Astrocyte (in vitro differentiated cells and primary cell): ENCODE measurements around the gene GNPDA1. TPM values are rescaled to one million over a fixed set of nuclear protein-coding genes. Genes with fewer than 3 reads are reported as not detected.
"Not testable (repeated sequence)": the region's sequence is repeated elsewhere in the genome, so short reads cannot be mapped to it uniquely, and the experiment has no call there.

ENCODE experiments used
- DNase-seq: peaks from one replicate; pipeline ENCODE4 v3.0.0-alpha.2; 2010; ENCODE audit warnings: low read depth
- FAIRE-seq: peaks from 2 replicates; lab custom pipeline; 2011; peaks lifted over from hg19 to GRCh38; lab: Jason Lieb, UNC
- H2AFZ ChIP-seq: 2 replicates; pipeline ENCODE4 v1.6.0; 2012; ENCODE audit warnings: low read depth, low read length, inconsistent platforms
- H3K27ac ChIP-seq: 2 replicates; pipeline ENCODE4 v1.5.1; 2011; ENCODE audit warnings: low read depth, low read length, inconsistent platforms
- H3K27me3 ChIP-seq: 2 replicates; pipeline ENCODE4 v1.6.0; 2011; ENCODE audit warnings: low read length, inconsistent platforms; ENCODE audit not compliant: insufficient read depth
- H3K36me3 ChIP-seq: 2 replicates; pipeline ENCODE4 v1.5.1; 2011; ENCODE audit warnings: low read length, inconsistent platforms; ENCODE audit not compliant: insufficient read depth
- H3K4me1 ChIP-seq: 2 replicates; pipeline ENCODE4 v1.5.1; 2011; ENCODE audit warnings: low read length, inconsistent platforms; ENCODE audit not compliant: insufficient read depth
- H3K4me2 ChIP-seq: 2 replicates; pipeline ENCODE4 v1.6.0; 2012; ENCODE audit warnings: low read length, inconsistent platforms
- H3K4me3 ChIP-seq: 2 replicates; pipeline ENCODE4 v1.5.1; 2011; ENCODE audit warnings: low read depth, mild to moderate bottlenecking, low read length, inconsistent platforms; ENCODE audit not compliant: insufficient read depth
- H3K79me2 ChIP-seq: 2 replicates; pipeline ENCODE4 v1.6.0; 2012; ENCODE audit warnings: mild to moderate bottlenecking, low read length, inconsistent platforms; ENCODE audit not compliant: insufficient read depth
- H3K9ac ChIP-seq: 2 replicates; pipeline ENCODE4 v1.6.0; 2012; ENCODE audit warnings: mild to moderate bottlenecking, low read length, inconsistent platforms
- H3K9me3 ChIP-seq: 2 replicates; pipeline ENCODE4 v1.5.1; 2012; ENCODE audit warnings: low read depth, mild to moderate bottlenecking, low read length, inconsistent platforms; ENCODE audit not compliant: insufficient read depth
- H4K20me1 ChIP-seq: 2 replicates; pipeline ENCODE4 v1.6.0; 2012; ENCODE audit warnings: low read length, inconsistent platforms; ENCODE audit not compliant: insufficient read depth
- H3K27ac Mint-ChIP-seq: one replicate; pipeline ENCODE4 v1.8.0; 2021; ENCODE audit warnings: mild to moderate bottlenecking, mixed read lengths; ENCODE audit not compliant: unreplicated experiment
- H3K27me3 Mint-ChIP-seq: one replicate; pipeline ENCODE4 v1.8.0; 2021; ENCODE audit warnings: low read depth, mixed read lengths; ENCODE audit not compliant: unreplicated experiment
- H3K36me3 Mint-ChIP-seq: one replicate; pipeline ENCODE4 v1.8.0; 2021; ENCODE audit warnings: low read depth, mixed read lengths; ENCODE audit not compliant: unreplicated experiment
- H3K4me1 Mint-ChIP-seq: one replicate; pipeline ENCODE4 v1.8.0; 2021; ENCODE audit warnings: low read depth, mixed read lengths; ENCODE audit not compliant: unreplicated experiment
- H3K4me3 Mint-ChIP-seq: one replicate; pipeline ENCODE4 v1.8.0; 2021; ENCODE audit warnings: mild to moderate bottlenecking, moderate library complexity, mixed read lengths; ENCODE audit not compliant: unreplicated experiment
- H3K9me3 Mint-ChIP-seq: one replicate; pipeline ENCODE4 v1.8.0; 2021; ENCODE audit warnings: mild to moderate bottlenecking, mixed read lengths; ENCODE audit not compliant: unreplicated experiment
- EZH2 ChIP-seq: IDR thresholded peaks from 2 replicates; pipeline ENCODE4 v1.6.1; 2012; ENCODE audit warnings: mild to moderate bottlenecking, low read length, inconsistent platforms; ENCODE audit not compliant: insufficient read depth
- total RNA-seq: library from RNA; stranded (reverse); gene quantifications from 2 replicates; pipeline ENCODE4 v1.2.1, GENCODE V29; 2021
- TF ChIP-seq, protein P1 (sequence below): IDR thresholded peaks from 2 replicates; pipeline ENCODE4 v1.5.1; 2011; ENCODE audit warnings: low read depth, mild to moderate bottlenecking, inconsistent platforms, low read length, moderate library complexity; ENCODE audit not compliant: insufficient read depth

The GNPDA1 gene
- total RNA-seq, 1 donor from 2014 or later = 30.7 TPM

DNA sequence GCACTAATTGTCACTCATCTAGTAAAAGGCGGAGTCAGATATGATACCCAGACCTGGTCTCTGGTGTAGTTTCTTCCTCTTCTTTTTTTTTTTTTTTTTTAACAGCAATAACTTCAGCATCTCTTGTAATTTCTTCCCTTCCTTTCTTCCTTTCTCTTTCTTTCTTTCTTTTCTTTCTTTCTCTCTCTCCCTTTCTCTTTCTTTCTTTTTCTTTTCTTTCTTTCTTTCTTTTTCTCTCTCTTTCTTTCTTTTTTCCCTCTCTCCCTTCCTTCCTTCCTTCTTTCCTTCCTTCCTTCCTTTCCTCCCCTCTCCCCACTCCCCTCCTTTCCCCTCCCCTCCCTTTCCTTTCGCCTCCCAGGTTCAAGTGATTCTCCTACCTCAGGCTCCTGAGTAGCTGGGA is 25.9 kb upstream of the GNPDA1 start:
- peaks cover 7% of the 10 kb centered on the region for H3K27me3 Mint-ChIP-seq
- Histone ChIP-seq H3K9me3 (no peaks in the 10 kb centered on the region), H3K27ac (no peak overlapping the region), H3K79me2 (no peaks in the 10 kb centered on the region), H3K36me3 (no peaks in the 10 kb centered on the region), H3K4me1 (no peaks in the 10 kb centered on the region), H3K9ac (no peak overlapping the region), H3K4me3 (no peak overlapping the region), H3K27me3 (peaks cover 3% of the 10 kb centered on the region), H2AFZ (no peak overlapping the region), H3K4me2 (no peak overlapping the region), H4K20me1 (no peaks in the 10 kb centered on the region)
- TF ChIP-seq EZH2 = no peak
- TF ChIP-seq, protein P1, sequence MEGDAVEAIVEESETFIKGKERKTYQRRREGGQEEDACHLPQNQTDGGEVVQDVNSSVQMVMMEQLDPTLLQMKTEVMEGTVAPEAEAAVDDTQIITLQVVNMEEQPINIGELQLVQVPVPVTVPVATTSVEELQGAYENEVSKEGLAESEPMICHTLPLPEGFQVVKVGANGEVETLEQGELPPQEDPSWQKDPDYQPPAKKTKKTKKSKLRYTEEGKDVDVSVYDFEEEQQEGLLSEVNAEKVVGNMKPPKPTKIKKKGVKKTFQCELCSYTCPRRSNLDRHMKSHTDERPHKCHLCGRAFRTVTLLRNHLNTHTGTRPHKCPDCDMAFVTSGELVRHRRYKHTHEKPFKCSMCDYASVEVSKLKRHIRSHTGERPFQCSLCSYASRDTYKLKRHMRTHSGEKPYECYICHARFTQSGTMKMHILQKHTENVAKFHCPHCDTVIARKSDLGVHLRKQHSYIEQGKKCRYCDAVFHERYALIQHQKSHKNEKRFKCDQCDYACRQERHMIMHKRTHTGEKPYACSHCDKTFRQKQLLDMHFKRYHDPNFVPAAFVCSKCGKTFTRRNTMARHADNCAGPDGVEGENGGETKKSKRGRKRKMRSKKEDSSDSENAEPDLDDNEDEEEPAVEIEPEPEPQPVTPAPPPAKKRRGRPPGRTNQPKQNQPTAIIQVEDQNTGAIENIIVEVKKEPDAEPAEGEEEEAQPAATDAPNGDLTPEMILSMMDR = no peak
- H3K9me3 Mint-ChIP-seq = no peaks in the 10 kb centered on the region
- H3K36me3 Mint-ChIP-seq = no peaks in the 10 kb centered on the region
- DNase-seq = no peak
- H3K4me1 Mint-ChIP-seq = no peaks in the 10 kb centered on the region
- no peak overlapping the region for H3K4me3 Mint-ChIP-seq
- H3K27ac Mint-ChIP-seq = no peak overlapping the region
- no peak for FAIRE-seq

DNA sequence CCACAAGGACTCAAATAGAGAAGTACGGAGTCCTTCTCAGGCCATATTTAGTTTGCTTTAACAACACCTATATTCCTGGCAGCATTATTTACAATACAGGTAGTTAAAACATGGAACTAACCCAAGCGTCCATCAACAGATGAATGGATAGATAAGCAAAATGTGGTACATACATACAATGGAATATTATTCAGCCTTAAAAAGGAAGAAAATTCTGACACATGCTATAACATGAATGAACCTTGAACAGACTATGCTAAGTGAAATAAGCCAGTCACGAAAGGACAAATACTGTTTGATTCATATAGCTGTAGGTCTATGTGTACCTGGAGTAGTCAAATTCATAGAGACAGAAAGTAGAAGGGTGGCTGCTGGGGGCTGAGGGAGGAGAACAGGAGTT is 24.8 kb upstream of the GNPDA1 start:
- peaks cover 11% of the 10 kb centered on the region for H3K27me3 Mint-ChIP-seq
- not testable (repeated sequence) for H3K4me1 Mint-ChIP-seq, H3K4me3 Mint-ChIP-seq, H3K27ac ChIP-seq, H3K79me2 ChIP-seq, H4K20me1 ChIP-seq, H3K4me3 ChIP-seq, FAIRE-seq, H3K27me3 ChIP-seq, H3K36me3 Mint-ChIP-seq, H3K36me3 ChIP-seq, DNase-seq, H3K9ac ChIP-seq, H3K4me2 ChIP-seq, H3K4me1 ChIP-seq, H3K9me3 ChIP-seq, H3K9me3 Mint-ChIP-seq, H2AFZ ChIP-seq, H3K27ac Mint-ChIP-seq

DNA sequence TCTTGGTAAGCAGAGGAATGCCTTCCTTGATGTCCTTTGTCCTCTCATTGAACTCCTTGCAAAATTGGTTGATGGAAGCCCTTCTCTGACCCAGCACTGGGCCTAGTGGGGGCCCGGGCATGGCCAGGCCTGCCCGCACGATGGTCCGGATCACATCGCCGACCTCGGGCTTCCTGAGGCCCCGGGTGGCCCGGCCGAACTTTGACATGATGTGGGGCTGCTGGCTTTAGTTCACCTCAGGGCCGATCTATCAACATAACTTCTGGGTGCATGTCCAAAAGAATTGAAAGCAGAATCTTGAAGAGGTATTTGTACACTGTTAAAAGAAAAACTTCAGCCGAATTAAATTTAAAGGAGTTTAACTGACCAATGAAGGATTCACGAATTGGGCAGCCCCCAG is 24.1 kb upstream of the GNPDA1 start:
- Histone ChIP-seq H3K36me3 (no peaks in the 10 kb centered on the region), H3K4me3 (no peak overlapping the region), H3K79me2 (no peaks in the 10 kb centered on the region), H3K9me3 (no peaks in the 10 kb centered on the region), H3K4me2 (no peak overlapping the region), H4K20me1 (no peaks in the 10 kb centered on the region), H3K4me1 (no peaks in the 10 kb centered on the region), H3K27me3 (peaks cover 6% of the 10 kb centered on the region), H3K27ac (no peak overlapping the region), H3K9ac (no peak overlapping the region), H2AFZ (no peak overlapping the region)
- H3K27me3 Mint-ChIP-seq = peaks cover 11% of the 10 kb centered on the region
- TF ChIP-seq, protein P1 = no peak
- no peak for TF ChIP-seq EZH2
- H3K36me3 Mint-ChIP-seq = no peaks in the 10 kb centered on the region
- no peak for FAIRE-seq
- no peaks in the 10 kb centered on the region for H3K4me1 Mint-ChIP-seq
- DNase-seq = no peak
- H3K4me3 Mint-ChIP-seq = no peak overlapping the region
- no peaks in the 10 kb centered on the region for H3K9me3 Mint-ChIP-seq
- H3K27ac Mint-ChIP-seq = no peak overlapping the region
